ENCODE data around the gene TIMM13.
"Not testable (repeated sequence)": the region's sequence is repeated elsewhere in the genome, so short reads cannot be mapped to it uniquely, and the experiment has no call there.

Gene TIMM13

DNA sequence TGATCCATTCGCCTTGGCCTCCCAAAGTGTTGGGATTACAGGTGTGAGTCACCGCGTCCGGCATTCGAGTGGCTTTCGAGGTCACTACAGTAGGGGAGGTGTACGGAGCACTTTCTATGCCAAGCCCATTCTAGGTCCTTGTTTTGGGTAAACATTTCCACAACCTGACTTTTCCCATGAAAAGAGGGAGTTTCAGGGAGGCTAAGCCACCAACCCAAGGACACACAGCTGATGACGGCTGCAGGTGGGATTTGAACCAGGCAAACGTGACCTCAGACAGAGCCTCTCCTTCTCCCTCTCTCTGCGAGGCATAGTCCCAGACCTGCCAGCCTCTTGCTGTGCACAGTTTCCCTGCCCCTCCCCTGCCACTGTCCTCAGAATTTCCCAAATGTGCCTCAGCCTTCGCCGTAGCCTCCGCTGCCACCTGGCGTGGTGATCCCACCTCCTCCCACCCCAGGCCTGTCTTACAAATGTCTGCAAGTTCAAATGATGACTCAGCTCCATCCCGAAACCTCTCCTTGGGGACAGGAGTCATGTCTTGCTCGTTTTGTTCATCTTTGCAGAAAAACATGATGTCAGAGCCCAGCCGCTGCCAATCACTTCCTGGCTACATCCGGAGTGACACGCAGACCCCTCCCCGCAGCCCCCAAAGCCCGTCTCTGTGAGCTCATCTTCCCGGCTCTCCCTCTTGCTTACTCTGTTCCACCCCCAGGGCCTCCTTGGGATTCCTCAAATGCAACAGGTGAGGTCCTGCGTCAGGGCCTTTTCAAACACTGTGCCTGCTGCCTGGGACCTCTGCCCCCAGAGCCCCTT, 41.9 kb upstream of the TIMM13 start:
- no peak overlapping the region for H3K4me3 ChIP-seq (ENCODE audit: low read depth, low read length)
- TF ChIP-seq, protein P1, sequence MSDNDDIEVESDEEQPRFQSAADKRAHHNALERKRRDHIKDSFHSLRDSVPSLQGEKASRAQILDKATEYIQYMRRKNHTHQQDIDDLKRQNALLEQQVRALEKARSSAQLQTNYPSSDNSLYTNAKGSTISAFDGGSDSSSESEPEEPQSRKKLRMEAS (IDR thresholded peaks at IDR 0.05; ENCODE audit: low read depth, low read length): no peak
- TF ChIP-seq, protein P2, sequence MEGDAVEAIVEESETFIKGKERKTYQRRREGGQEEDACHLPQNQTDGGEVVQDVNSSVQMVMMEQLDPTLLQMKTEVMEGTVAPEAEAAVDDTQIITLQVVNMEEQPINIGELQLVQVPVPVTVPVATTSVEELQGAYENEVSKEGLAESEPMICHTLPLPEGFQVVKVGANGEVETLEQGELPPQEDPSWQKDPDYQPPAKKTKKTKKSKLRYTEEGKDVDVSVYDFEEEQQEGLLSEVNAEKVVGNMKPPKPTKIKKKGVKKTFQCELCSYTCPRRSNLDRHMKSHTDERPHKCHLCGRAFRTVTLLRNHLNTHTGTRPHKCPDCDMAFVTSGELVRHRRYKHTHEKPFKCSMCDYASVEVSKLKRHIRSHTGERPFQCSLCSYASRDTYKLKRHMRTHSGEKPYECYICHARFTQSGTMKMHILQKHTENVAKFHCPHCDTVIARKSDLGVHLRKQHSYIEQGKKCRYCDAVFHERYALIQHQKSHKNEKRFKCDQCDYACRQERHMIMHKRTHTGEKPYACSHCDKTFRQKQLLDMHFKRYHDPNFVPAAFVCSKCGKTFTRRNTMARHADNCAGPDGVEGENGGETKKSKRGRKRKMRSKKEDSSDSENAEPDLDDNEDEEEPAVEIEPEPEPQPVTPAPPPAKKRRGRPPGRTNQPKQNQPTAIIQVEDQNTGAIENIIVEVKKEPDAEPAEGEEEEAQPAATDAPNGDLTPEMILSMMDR (IDR thresholded peaks at IDR 0.05; ENCODE audit: low read depth, low read length): no peak
- peak; percentile 84 for DNase-seq (ENCODE audit: low read depth)

DNA sequence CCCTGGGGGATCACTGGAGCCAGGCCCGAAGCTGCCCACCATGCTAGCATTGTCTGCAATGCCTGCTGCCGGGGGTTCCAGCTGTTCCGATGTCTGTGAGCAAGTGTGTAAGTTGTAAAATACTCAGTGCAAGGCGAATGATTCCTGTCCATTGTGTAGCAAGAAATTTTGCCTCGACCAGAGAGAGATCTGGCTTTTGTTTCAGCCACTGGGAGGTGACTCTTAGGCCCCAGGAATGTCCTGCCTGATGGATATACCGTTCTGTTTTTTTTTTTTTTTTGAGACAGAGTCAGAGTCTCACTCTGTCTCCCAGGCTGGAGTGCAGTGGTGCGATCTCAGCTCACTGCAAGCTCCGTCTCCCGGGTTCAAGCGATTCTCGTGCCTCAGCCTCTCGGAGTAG, 41.2 kb upstream of the TIMM13 start:
- TF ChIP-seq, protein P2 (IDR thresholded peaks at IDR 0.05; ENCODE audit: low read depth, low read length): no peak
- TF ChIP-seq POLR2A (IDR thresholded peaks at IDR 0.05; ENCODE audit: extremely low read depth, insufficient read length) (no peak), MYC (IDR thresholded peaks at IDR 0.05; ENCODE audit: low read depth, low read length) (no peak)
- TF ChIP-seq, protein P1 (IDR thresholded peaks at IDR 0.05; ENCODE audit: low read depth, low read length): no peak
- no peak for DNase-seq (ENCODE audit: low read depth)
- no peak overlapping the region for H3K4me3 ChIP-seq (ENCODE audit: low read depth, low read length)

DNA sequence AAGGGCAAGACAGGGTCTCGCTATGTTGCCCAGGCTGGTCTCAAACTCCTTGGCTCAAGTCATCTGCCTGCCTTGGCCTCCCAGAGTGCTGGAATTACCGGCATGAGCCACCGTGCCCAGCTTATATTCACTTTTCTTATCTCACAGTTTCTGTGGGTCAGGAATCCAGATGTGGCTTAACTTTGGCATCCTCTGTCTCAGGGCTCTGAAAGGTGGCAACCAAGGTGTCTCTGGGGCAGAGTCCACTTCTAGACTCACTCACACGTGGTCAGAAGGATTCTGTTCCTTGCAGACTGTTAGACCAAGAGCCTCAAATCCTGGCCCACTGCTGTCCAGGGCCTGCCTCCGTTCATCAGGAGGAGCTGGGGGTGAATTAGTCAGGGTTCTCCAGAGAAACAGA, 37.0 kb upstream of the TIMM13 start:
- DNase-seq (ENCODE audit: low read depth): no peak
- TF ChIP-seq, protein P2 (IDR thresholded peaks at IDR 0.05; ENCODE audit: low read depth, low read length): no peak
- TF ChIP-seq, protein P1 (IDR thresholded peaks at IDR 0.05; ENCODE audit: low read depth, low read length): no peak
- TF ChIP-seq MYC (IDR thresholded peaks at IDR 0.05; ENCODE audit: low read depth, low read length) (no peak), POLR2A (IDR thresholded peaks at IDR 0.05; ENCODE audit: extremely low read depth, insufficient read length) (no peak)
- no peak overlapping the region for H3K4me3 ChIP-seq (ENCODE audit: low read depth, low read length)

DNA sequence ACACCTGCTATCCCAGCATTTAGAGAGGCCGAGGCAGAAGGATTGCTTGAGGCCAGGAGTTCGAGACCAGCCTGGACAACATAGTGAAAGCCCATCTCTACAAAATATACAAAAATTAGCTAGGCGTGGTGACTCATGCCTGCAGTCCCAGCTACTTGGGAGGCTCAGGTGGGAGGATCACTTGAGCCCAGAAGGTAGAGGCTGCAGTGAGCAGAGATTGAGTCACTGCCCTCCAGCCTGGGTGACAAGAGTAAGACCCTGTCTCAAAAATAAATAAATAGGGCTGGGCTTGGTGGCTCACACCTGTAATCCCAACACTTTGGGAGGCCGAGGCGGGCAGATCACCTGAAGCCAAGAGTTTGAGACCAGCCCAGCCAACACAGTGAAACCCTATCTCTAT, 36.3 kb upstream of the TIMM13 start:
- not testable (repeated sequence) for DNase-seq (ENCODE audit: low read depth); H3K4me3 ChIP-seq (ENCODE audit: low read depth, low read length)

DNA sequence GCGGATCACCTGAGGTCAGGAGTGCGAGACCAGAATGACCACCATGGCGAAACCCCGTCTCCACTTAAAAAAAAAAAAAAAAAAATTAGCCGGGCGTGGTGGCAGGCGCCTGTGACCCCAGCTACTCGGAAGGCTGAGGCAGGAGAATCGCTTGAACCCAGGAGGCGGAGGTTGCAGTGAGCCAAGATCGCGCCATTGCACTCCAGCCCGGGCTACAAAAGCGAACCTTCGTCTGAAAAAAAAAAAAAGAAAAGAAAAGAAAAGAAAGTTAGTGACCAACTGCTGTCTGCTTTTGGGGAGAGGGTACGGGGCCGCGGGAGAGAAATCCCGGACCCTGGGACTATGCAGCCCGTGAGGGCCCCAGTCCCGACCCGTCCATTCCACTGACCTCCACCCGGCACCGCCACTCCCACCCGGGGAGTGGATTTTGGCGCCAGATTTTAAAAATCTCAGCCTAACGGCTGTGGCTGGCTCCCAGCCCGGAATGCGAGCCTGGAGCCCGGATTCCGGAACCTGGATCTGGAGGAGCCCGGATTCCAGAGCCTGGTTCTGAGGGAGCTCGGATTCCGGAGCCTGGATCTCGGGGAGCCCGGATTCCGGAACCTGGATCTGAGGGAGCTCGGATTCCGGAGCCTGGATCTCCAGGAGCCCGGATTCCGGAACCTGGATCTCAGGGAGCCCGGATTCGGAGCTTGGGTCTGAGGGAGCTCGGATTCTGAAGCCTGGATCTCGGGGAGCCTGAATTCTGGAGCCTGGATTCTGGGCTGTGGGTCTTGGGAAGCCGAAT, 35.4 kb upstream of the TIMM13 start:
- DNase-seq (ENCODE audit: low read depth): no peak
- H3K4me3 ChIP-seq (ENCODE audit: low read depth, low read length): no peak overlapping the region
- TF ChIP-seq POLR2A (IDR thresholded peaks at IDR 0.05; ENCODE audit: extremely low read depth, insufficient read length): no peak
- TF ChIP-seq, protein P1 (IDR thresholded peaks at IDR 0.05; ENCODE audit: low read depth, low read length): no peak
- TF ChIP-seq, protein P2 (IDR thresholded peaks at IDR 0.05; ENCODE audit: low read depth, low read length): no peak

DNA sequence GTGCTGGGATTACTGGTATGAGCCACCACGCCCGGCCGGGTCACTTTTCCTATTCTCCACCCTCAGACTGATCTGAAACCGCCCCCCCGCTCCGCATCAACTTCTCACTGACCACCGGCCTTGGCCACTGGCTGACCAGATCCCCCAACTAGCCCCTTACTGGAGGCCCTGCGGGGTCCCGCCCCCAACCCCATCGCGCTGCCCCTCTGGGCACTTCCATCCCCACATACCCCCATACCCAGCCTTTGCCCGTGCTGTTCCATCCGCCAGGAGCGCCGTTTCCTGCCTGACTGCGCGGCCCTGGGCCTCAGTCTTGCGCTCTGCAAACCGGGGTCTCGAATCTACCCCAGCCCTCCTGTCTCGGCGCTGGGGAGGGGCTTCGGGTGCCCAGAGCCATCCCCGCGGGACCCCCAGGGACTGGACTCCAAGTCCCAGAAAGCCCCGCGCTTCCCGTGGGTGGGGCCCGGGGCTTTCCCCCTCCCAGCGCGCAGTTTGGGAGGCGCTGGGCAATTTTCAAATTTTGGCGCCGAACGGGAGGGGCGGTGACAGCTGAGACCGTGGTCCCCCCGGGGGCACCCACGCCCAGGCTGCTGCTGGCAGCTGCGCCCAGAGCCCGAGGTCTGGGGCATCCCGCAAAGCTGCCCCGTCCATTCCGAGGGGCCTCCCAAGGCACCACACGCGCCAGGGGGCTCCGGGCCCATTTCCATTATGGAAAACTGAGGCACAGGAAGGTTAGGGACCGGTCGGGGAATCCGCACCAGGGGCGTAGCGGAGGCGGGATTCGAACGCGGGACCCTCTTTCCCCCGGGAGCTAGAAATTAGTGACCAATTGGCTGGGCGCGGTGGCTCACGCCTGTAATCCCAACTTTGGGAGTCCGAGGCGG, 34.6 kb upstream of the TIMM13 start:
- DNase-seq (ENCODE audit: low read depth): no peak

More for the DNA sequence above, 34.6 kb upstream of the TIMM13 start:
- TF ChIP-seq, protein P2 (IDR thresholded peaks at IDR 0.05; ENCODE audit: low read depth, low read length): no peak
- TF ChIP-seq, protein P1 (IDR thresholded peaks at IDR 0.05; ENCODE audit: low read depth, low read length): no peak
- TF ChIP-seq POLR2A (IDR thresholded peaks at IDR 0.05; ENCODE audit: extremely low read depth, insufficient read length): no peak
- TF ChIP-seq MYC (IDR thresholded peaks at IDR 0.05; ENCODE audit: low read depth, low read length): no peak
- no peak overlapping the region for H3K4me3 ChIP-seq (ENCODE audit: low read depth, low read length)
